Midbrain (tissue), 1 donor: ENCODE measurements around the gene PCID2.
A peak's percentile ranks its signal among the peaks of the same experiment; 100 is the strongest.
"Not testable (repeated sequence)": the region's sequence is repeated elsewhere in the genome, so short reads cannot be mapped to it uniquely, and the experiment has no call there.

ENCODE experiments used
- DNase-seq: peaks from one replicate; lab custom pipeline; 2025; lab: John Stamatoyannopoulos, UW

PCID2 gene

DNA sequence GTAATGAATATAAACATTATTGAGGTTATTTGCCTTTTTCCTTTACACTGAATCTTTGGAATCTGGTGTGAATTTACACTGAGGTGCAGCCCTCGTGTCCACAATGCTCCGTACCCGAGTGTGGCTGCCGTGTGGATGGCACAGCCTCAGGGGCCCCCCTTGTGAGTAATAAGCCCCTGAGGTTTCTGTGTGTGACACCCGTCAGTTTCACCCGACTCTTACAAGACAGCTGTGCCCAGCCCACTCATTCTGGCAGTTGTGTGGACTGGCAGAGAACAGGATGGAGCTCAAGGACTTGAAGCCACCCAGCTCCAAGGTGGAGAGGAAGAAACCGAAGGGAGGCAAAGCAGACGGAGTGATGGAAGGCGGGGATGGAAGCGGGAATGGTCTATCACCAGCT, 42.2 kb downstream of the PCID2 start:
- no peak for DNase-seq

DNA sequence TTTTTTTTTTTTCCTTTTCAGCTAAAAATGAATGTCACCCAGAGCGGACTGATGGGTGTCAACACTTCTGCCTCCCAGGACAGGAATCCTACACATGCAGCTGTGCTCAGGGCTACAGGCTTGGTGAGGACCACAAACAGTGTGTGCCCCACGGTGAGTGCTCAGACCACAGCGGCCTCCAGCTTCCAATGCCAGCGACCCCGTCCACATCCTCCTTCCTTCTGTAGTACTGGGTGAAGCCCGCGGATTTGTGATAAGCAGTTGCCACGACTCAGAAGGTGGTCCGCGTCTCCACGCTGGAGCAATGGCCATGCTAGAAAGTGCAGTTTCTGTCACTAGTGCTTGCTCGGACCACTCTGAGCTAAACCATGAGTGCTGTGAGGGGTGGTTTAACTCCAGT, 44.0 kb downstream of the PCID2 start:
- DNase-seq, result no peak

DNA sequence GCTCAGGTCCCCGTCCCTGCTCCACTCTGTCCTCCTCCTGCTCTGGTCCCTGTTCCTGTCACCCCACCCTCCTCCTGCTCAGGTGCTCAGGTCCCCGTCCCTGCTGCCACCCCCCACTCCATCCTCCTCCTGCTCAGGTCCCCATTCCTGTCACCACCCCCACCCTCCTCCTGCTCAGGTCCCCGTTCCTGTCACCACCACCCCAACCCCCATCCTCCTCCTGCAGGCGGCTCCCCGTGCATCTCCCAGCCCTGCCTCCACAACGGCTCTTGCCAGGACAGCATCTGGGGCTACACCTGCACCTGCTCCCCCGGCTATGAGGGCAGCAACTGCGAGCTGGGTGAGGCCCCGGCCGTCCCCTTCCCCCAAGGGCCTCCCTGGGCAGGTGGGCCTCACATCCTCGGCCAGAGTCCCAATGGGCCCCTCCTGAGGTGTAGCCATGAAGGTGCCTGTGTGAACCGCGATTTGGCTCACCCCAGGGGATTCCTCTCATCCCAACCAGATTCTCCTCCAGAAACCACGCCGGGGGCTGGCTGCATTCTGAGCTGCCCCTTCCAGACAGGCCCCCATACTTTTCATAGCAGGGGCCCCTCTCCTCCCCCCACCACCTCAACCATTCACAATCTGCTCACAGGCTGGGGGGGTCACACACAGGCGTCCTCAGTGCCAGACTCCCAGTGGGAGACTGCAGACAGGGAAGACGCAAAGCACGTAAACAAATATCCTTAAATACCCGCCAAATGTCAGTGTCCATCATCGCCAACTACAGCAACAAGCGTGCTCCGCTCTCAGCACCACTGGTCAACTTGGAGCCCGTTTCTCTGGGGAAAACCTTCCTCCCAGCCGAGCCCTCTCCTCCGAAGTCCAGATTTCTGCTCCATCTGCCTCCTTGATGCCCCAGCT, 45.4 kb downstream of the PCID2 start:
- DNase-seq, result no peak

DNA sequence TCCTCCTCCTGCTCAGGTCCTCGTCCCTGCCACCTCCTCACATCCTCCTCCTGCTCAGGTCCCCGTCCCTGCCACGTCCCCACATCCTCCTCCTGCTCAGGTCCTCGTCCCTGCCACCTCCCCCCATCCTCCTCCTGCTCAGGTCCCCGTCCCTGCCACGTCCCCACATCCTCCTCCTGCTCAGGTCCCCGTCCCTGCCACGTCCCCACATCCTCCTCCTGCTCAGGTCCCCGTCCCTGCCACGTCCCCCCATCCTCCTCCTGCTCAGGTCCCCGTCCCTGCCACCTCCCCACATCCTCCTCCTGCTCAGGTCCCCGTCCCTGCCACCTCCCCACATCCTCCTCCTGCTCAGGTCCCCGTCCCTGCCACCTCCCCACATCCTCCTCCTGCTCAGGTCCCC, 46.5 kb downstream of the PCID2 start:
- DNase-seq, result not testable (repeated sequence)

DNA sequence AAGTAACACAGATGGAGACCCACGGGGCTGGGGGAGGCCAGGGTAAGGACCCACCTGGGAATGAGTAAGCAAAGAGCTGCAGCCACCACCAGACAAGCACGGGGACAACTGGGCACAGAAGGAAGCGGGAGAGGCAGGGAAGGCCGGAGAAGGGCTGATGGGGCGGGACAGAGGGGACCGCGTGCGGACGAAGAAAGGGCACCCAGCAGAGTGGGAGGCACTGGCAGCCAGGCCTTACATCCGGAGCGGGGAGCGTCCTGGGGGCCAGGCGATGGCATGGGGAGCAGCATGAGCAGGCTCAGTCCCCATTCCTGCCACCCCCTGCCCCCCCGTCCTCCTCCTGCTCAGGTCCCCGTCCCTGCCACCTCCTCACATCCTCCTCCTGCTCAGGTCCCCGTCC, 47.0 kb downstream of the PCID2 start:
- DNase-seq, result no peak

DNA sequence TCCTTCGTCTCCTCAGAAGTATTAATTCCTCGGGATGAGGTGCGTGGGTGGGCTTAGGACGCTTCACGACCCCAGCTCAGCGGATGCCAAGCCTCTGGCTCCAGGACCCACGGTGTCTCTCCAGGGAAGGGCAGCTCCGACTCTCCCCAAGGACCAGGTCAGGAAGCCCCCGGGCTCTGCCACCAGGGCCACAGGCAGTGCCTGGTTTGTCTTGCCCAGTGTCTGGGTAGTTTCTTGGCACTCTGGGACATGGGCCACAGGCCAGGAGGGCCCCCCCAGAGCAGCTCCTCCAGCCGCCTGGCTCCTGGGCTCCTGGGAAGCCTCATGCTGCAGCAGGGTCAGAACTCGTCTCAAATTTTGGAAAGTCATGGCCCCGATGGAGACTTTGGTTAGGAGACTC, 47.5 kb downstream of the PCID2 start:
- DNase-seq, result no peak

DNA sequence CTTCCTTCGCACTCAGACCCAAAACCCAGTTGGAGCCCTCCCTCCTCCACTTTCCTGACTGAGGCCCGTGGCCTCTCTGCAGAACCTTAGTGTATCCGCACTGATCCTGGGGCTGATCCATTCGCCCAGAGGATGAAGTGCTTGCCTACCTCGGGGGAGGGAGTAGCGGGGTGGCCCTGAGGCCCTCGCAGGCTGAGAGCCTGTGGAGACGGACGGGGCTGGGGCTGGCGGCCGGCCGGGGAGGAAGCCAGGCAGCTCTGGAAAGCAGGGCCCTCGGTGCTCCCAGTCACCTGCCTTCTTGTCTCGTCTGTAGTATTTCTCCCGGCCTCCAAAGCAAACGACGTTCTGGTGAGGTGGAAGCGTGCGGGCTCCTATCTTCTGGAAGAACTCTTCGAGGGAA, 48.8 kb downstream of the PCID2 start:
- DNase-seq, result no peak

DNA sequence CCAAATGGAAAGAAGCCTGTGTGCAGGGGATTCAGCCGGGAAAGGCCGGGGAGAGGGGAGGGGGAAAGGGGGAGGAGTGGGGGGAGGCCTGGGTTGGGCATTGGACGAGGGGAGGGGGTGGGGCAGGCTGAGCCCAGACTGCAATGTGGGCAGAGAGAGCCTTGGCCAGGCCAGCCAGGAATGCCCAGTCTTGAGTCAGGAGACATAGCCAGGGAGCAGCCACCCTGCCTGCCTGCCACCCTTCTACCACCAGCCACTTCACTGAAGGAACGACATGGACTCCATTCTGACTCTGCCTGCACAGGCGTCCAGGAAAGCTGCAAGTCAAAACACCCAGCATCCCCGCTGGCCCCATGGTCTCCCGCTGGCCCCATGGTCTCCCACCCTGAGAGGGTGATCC, 49.5 kb downstream of the PCID2 start:
- no peak for DNase-seq

DNA sequence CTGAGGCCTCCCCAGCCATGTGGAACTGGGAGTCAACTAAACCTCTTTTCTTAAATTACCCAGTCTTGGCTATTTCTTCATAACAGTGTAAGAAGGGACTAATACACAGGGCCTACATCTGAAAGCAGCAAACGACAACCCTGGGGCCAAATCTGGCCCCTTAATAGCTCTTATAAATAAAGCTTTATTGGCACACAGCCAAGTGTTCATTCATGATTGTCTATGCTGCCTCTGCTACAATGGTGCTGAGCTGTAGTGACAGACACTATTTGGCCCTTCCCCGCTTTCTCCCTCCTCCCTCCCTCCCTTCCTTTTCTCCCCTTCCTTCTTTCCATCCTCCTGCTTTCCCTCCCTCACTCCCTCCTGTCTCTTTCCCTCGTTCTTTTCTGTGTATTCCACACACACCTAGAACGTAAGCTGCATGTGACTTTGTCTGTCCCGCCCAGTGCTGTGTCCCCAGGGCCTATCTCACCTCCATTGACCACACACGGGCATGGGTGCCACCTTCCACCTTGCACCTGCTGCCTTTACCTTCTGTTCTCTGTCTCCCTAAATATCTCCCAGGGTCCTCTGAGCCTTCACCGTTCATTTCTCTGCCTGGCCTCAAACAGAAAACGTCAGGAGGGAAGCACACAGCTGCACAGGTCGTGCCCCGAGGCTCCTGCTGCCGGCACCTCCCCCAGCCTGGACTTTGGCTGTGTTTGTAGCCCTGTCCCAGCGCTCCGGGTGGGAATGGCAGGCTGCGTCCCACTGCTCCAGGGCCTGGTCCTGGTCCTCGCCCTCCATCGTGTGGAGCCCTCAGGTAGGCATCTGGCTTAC, 50.3 kb downstream of the PCID2 start, which contains the start of gene PROZ:
Gene PROZ (plus strand): TSS at position 720 of the 819 bp plus-strand sequence. CDS start 13 bp downstream, at position 733.
- no peak for DNase-seq

DNA sequence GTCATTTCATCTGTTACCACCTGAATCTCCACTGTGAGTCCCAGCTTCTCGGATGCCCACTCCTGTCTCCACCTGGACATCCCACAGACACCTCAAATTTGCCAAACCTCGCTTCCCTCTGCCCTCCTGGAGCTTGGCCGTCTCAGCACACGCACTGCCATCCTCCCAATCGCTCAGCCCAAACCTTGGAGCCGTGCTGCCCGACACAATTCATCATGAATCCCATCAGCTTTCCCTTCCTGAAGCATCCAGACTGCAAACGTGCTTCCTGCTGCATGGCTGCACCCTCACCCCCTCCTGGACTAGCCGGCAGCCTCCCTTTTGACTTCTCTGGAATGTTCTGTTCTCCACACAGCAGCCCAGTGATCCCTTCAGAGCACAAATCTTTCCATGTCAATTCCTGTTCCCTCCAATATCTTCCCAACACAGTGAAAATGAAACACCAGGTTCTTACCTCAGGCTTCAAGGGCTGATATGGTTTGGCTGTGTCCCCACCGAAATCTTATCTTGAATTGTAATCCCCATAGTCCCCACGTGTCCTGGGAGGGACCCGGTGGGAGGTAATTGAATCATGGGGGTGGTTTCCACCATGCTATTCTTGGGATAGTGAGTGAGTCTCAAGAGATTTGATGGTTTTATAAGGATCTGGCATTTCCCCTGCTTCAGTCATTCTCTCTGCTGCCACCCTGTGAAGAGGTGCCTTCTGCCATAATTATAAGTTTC, 51.1 kb downstream of the PCID2 start:
- DNase-seq, result no peak

DNA sequence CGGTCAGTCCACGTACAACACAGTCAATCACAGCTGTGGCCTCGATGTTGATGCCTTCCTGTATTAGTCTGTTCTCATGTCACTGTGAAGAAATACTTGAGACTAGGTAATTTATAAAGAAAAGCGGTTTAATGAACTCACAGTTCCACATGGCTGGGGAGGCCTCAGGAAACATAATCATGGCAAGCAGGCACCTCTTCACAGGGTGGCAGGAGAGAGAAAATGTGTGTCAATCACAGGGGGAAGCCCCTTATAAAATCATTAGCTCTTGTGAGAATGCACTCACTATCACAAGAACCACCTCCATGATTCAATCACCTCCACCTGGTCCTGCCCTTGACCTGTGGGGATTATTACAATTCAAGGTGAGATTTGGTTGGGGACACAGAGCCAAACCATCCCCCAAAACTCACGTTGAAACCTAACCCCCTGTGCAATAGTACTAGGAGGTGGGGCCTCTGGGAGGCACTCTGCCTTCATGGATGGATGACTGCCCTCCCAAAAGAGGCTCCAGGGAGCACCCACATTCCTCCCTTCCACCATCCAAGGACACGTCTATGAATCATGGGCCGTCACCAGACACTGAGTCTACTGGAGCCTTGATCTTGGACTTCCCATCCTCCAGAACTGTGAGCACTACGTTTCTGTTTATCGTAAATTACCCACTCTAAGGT, 52.4 kb downstream of the PCID2 start:
- no peak for DNase-seq

DNA sequence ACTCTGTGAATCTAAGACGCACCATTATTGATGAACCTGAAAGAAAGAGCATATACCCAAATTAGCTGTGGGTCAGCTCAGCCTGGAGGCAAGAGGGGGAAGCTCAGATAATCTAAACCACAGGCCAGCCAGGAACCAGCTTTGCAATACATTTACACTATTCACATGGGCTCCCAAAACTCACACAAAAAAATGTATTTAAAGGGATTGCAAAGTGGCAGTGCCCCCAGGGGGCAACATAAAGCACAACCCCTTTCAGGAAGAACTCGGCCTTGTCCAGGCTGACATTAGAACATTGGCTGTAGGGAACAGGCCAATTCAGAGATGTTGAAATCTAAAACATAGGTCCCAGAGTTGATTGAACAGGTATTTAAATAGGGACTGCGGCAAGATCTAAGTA, 53.3 kb downstream of the PCID2 start:
- DNase-seq, result no peak

DNA sequence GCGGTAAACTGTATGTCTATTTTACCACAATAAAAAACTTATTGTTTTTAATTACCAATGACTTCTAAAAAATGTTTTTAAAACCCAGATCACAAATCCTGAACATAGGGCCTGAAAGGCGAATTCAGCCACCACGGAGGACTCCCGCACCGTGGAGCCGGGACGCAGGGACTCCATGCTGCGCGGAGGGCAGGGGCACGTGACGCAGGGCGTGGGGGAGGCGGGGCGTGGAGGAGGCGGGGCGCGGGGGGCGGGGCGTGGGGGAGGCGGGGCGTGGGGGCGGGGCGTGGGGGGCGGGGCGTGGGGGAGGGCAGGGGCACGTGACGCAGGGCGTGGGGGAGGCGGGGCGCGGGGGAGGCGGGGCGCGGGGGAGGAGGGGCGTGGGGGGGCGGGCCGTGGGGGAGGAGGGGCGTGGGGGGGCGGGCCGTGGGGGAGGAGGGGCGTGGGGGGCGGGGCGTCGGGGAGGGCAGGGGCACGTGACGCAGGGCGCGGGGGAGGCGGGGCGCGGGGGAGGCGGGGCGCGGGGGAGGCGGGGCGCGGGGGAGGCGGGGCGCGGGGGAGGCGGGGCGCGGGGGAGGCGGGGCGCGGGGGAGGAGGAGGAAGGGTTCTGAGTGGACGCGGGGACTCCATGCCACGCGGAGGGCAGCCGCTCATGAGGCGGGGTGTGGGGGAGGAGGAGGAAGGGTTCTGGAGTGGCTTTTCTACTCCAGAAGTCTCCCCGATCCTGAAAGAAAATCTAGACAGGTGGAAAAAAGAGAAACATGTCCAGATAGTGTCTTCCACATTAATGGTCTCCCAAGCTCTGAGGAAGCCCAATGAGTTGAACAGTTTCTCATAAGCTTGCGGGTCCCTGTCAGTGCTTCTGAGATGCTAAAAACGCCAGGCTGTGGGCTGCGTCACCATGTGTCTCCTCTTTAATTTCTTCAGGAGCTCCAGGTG, 54.4 kb downstream of the PCID2 start:
- peak; percentile 82 for DNase-seq

DNA sequence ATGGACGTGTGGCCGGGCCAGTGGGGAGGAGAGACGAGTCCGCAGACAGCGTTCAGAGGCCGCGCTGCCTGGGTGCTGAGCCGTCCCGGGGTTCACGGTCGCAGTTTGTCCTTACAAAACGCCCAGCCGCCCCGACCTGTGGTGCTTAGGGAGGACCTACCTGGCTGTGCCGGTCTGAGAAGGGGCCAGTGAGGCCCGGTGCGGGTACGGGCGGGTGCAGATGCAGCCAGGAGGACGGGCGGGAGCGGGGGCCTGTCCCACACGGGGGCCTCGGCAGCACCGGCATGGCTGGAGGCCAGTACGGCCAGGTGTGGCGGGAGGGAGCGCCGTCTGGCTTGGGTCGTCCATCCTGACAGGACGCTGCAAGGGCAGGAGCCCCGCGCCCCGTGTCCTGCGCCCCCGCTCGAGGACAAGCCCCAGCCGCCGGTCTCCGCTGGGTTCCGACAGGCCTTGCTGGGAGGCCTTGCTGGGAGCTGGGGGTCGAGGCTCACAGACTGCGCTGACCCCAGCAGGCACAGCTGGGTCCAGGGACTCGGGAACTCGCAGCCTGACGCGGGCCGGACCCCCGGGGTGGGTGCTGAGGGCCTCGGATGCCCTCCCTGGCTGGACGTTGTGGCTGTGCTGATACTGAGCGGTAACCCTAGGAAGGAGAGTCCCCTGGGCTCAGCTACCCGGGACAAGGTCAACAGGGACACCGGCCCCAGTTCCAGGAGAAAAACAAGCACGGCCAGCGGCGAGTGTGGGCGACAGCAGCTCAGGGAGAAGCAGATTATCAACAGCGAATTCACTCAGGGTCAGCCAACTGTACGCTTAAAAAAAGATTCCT, 55.3 kb downstream of the PCID2 start:
- no peak for DNase-seq

DNA sequence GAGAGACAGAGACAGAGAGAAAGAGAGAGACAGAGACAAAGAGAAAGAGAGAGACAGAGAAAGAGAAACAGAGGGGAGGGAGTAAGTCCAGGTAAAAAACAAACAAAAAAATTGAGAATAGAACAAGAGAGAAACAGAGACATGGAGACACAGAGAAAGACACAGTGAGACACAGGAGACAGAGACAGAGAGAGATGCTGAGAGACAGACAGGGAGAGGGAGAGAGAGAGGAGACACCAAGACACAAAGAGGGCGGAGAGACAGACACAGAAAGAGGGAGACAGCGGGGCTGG, 55.8 kb downstream of the PCID2 start:
- DNase-seq, result no peak

DNA sequence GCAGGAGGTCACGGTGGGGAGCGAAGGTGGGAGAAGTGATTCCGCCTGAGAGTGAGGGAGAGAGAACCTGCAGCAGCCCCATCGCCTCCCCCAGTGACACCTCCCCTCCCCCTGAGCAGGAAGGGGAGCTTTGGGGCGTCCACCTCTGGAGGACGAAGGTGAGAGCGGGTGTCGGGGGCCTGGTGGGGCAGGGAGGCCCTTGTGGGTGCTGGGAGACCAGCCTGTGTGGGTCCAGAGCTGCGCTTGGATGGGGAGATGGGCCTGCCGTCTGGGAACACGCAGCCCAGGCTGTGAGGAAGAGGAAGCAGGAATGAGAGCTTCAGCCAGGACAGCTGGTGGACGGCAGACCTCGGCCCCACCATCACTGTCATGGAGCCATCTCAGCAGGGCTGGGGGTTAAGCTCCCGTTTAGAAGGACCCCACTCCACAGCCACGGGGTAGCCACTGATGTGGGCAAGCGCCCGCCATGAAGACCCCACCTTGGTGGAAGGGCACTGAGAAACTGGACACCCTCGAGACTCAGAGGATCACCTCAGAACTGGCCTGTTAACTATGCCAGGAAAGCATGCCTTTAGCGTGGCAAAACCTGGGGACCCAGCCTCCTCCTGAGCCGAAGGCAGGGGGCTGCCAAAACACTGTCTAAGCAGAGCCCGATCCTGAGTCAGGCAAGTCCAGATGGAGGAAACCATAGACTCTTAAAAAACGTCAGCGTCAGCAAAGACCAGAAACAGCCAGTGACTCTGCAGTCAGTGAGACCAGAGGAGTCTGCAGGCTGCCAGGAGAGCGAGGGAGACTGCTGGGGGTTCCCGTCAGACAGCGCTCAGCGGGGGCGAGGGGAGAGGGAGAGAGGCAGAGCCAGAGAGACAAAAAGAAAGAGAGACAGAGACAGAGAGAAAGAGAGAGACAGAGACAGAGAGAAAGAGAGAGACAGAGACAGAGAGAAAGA, 56.5 kb downstream of the PCID2 start:
- DNase-seq, result peak; percentile 5

DNA sequence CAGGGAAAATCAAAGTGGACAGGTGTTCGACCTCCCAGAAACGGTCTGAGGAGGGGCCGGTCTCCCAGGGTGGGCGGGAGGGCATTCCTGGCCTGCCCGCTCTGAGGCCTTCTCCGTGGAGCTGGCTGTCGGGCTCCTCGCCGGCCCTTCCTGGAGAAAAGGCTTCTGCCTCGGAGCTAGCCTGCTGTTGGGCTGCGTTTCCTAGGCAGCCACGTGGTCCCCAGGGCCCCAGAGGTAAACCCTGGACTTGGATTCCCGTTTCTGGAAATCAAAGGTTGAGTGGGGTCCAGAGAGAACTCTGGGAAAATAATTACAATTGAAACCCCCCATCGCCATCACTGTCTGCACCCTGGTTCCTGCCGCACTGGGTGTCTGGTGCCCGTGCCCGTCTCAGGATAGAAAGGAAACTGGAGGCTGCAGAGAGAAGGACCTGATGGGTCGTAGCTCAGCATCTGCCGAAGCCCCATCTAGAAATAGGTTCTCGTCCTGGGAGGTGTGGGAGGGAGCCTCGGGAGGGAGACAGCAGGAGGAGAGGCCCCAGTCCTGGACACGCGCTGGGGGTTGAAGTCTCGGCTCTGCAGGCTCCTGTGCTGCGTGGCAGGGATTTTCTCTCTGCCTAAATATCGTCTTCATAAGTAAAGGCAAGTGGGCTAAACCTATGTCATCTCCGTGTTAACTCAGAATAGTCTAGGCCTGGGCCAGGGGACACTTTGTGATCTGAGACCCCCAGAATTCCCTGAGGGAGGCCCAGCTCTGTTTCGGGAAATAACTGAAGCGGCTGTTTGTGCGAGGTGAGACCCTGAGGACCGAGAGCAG, 57.7 kb downstream of the PCID2 start:
- DNase-seq, result no peak
